Activated CD8-positive, alpha-beta T cell treated with anti-CD3 and anti-CD28 coated beads, Interleukin-2, amount 10 ng/mL, durations not matched to agents 7 days and 5 days (primary cell): Measurements from ENCODE around the gene GON7. TPM values are rescaled to one million over a fixed set of nuclear protein-coding genes. Genes with fewer than 3 reads are reported as not detected.
"Not testable (repeated sequence)": the region's sequence is repeated elsewhere in the genome, so short reads cannot be mapped to it uniquely, and the experiment has no call there.

Source experiments
- ATAC-seq: fragments of 150-1000 bp; cut with Tn5 transposase; one replicate; pipeline ENCODE4 v1.10.0; 2021; ENCODE audit warnings: moderate library complexity
- CTCF ChIA-PET: fragments of 350-600 bp; sonication (Branson Sonifier 250); formaldehyde crosslinking; loops from one replicate; lab custom pipeline; 2021; ENCODE audit warnings: antibody characterized with exemption; lab: Charles Lee
- POLR2A ChIA-PET: fragments of 350-600 bp; sonication (Branson Sonifier 250); formaldehyde crosslinking; loops from one replicate; lab custom pipeline; 2021; ENCODE audit warnings: antibody characterized with exemption; lab: Charles Lee
- DNase-seq: peaks from one replicate; pipeline ENCODE4 v3.0.0-alpha.2; 2020
- H3K27ac Mint-ChIP-seq: one replicate; pipeline ENCODE4 v1.8.0; 2021; ENCODE audit warnings: mild to moderate bottlenecking, mixed read lengths
- H3K27me3 Mint-ChIP-seq: one replicate; pipeline ENCODE4 v1.8.0; 2021; ENCODE audit warnings: low read depth, mixed read lengths
- H3K36me3 Mint-ChIP-seq: one replicate; pipeline ENCODE4 v1.8.0; 2021; ENCODE audit warnings: low read depth, mixed read lengths
- H3K4me1 Mint-ChIP-seq: one replicate; pipeline ENCODE4 v1.8.0; 2021; ENCODE audit warnings: low read depth, mixed read lengths
- H3K4me3 Mint-ChIP-seq: one replicate; pipeline ENCODE4 v1.8.0; 2021; ENCODE audit warnings: mild to moderate bottlenecking, mixed read lengths
- H3K9me3 Mint-ChIP-seq: one replicate; pipeline ENCODE4 v1.8.0; 2022; ENCODE audit warnings: mixed read lengths; ENCODE audit not compliant: insufficient read depth
- total RNA-seq, 2 experiments: library from RNA; stranded (reverse); gene quantifications; one replicate each; pipeline ENCODE4 v1.2.3, GENCODE V29; 2021

Gene GON7
- total RNA-seq, 2 experiments from 2014 or later = 21.5 to 24.6 TPM

GRCh38 chr14:93195316-93195999 is 11.4 kb downstream of the GON7 start:
- ATAC-seq (no peak), DNase-seq (no peak)
- H3K4me3 Mint-ChIP-seq = no peak overlapping the region
- H3K27ac Mint-ChIP-seq = no peak overlapping the region
- no peaks in the 10 kb centered on the region for H3K4me1 Mint-ChIP-seq
- no peaks in the 10 kb centered on the region for H3K27me3 Mint-ChIP-seq
- CTCF ChIA-PET = interaction anchor here (1.2 to 1.3 kb wide), 4 partner anchors 10 to 82 kb away, joined by 3 to 6 read pairs (median 4); partner anchors contain the start of genes GON7, LYSET, MOAP1 and UBR7
- no peaks in the 10 kb centered on the region for H3K9me3 Mint-ChIP-seq
- POLR2A ChIA-PET = interaction anchor here (0.6 to 1.8 kb wide), 4 partner anchors 10 to 152 kb away, joined by 3 to 10 read pairs (median 5); partner anchors contain the start of genes GON7, LYSET, MOAP1 and UBR7
- peaks cover 17% of the 10 kb centered on the region for H3K36me3 Mint-ChIP-seq

DNA sequence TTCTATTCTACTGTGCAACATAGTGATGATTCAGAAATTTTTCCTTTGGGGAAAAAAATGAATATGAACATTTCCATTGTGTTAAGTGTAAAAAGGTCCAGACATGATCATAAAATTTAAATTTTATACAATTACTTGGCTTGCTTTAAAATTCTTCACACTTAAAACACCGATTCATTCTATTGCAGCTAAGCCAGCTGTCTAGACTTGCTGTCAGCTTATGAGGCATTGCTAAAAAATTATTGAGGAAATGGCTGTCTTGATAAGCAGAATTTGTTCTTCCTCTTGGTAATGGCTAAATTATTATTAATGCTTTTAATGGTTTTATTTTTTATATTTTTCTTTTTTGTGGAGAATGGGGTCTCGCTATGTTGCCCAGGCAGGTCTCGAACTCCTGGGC is 19.9 kb downstream of the GON7 start:
- no peak for ATAC-seq
- H3K9me3 Mint-ChIP-seq = no peaks in the 10 kb centered on the region
- peak overlapping the region; percentile 65 for H3K4me3 Mint-ChIP-seq
- H3K27me3 Mint-ChIP-seq = no peaks in the 10 kb centered on the region
- no peak overlapping the region for H3K27ac Mint-ChIP-seq
- DNase-seq = no peak
- peaks cover 28% of the 10 kb centered on the region for H3K36me3 Mint-ChIP-seq
- ChIA-PET CTCF (interaction anchor here (0.9 to 2.1 kb wide), 5 partner anchors 9 to 55 kb away, joined by 3 to 7 read pairs (median 4); no protein-coding TSS in a partner anchor), POLR2A (interaction anchor here (2.0 kb wide), 1 partner anchor 19 kb away, joined by 18 read pairs; the partner anchor contains the start of genes GON7 and UBR7)
- H3K4me1 Mint-ChIP-seq = peaks cover 32% of the 10 kb centered on the region

DNA sequence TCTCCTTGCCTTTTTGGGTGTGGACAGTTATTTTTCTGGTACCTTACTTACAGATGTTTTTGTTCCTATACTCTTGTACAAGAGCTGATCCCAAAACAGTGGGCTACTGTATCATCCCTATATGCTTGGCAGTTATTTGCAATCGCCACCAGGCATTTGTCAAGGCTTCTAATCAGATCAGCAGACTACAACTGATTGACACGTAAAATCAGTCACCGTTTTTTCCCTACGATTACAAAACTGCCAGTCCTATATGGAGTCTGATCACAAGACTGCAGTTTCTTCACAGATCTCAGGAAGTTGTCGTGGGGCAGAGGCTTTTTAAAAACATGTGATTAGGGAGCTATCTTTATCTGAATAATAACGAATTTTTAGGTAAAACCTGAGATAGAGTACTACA is 20.4 kb downstream of the GON7 start:
- POLR2A ChIA-PET = interaction anchor here (2.0 kb wide), 1 partner anchor 20 kb away, joined by 18 read pairs; the partner anchor contains the start of genes GON7 and UBR7

GRCh38 chr14:93185349-93185720 is 21.5 kb downstream of the GON7 start:
- peak; percentile 5 for ATAC-seq

More for the DNA sequence above, 20.4 kb downstream of the GON7 start:
- DNase-seq (no peak), ATAC-seq (no peak)
- Mint-ChIP-seq H3K4me1 (peaks cover 34% of the 10 kb centered on the region), H3K36me3 (peaks cover 32% of the 10 kb centered on the region), H3K27me3 (no peaks in the 10 kb centered on the region), H3K4me3 (peak overlapping the region; percentile 65), H3K27ac (no peak overlapping the region), H3K9me3 (no peaks in the 10 kb centered on the region)
- CTCF ChIA-PET = interaction anchor here (0.6 to 2.1 kb wide), 5 partner anchors 8 to 1078 kb away, joined by 3 to 7 read pairs (median 4); no protein-coding TSS in a partner anchor

DNA sequence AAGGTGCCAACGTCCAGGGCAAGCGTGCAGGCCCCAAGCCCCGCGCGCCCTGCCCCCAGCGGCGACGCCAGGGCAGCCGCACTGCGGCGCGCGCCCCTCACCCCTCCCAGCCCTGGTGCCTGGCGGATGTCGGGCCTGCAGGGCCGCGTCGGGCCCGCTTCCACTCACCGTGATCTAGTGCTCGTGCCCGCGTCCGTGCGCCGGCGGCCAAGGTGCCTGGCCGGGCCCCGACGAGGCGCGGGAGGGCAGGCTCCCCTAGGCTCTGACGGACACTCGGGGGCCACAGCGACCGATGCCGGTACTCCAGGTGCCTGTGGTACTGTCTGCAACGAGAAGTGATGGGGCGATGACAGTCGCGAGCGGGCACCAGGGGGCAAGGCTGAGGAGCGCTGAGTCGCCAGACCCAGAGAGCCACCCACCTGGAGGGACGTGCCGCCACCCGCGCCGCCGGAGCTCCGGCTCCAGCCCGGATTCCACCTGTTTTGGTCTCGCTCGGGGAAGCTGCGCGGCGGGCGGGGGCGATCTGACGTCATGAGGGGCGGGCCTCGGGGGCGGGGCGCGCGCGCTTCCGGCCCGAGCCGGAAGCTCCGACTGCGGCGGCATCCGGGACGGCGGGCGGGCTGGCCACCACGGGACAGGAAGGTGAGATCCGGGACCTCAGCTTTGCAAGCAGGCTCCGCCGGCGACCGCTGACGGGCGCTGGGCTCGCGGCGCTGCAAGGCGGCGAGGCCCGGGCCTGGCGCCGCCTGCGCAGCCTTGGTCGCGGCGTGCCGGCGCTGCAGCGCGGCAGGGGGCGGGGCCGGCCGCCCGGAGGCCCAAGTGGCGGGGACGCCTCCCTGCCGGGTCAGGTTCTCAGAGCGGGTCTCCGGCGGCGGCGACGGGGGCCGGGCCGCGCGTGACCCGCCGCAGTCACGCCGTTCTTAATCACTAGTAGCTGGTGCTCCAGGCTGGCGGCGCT is 22.2 kb downstream of the GON7 start, which contains the start of the genes LYSET and MOAP1:
Gene LYSET (plus strand): TSS at position 927 of the 958 bp plus-strand sequence. CDS start 89 bp downstream, outside the sequence.
Gene MOAP1 (minus strand): TSS at position 507 of the 958 bp plus-strand sequence. CDS start 655 bp downstream, outside the sequence.
- ATAC-seq (peak; percentile 93), DNase-seq (peak; percentile 94)
- no peaks in the 10 kb centered on the region for H3K9me3 Mint-ChIP-seq
- H3K36me3 Mint-ChIP-seq = peaks cover 35% of the 10 kb centered on the region
- peak within 1 kb of the TSS; percentile 95 for H3K4me3 Mint-ChIP-seq
- H3K4me1 Mint-ChIP-seq = peaks cover 34% of the 10 kb centered on the region
- H3K27me3 Mint-ChIP-seq = no peaks in the 10 kb centered on the region
- ChIA-PET CTCF (interaction anchor here (0.8 to 3.1 kb wide), 10 partner anchors 10 to 233 kb away, joined by 3 to 40 read pairs (median 4); partner anchors contain the start of genes GON7 and UBR7), POLR2A (interaction anchor here (0.5 to 4.3 kb wide), 15 partner anchors 9 to 337 kb away, joined by 3 to 87 read pairs (median 4); partner anchors contain the start of genes GON7 and UBR7)
- peak within 1 kb of the TSS; percentile 92 for H3K27ac Mint-ChIP-seq

More at GRCh38 chr14:93185349-93185720, 21.5 kb downstream of the GON7 start:
- POLR2A ChIA-PET = interaction anchor here (0.7 to 4.3 kb wide), 12 partner anchors 8 to 338 kb away, joined by 3 to 87 read pairs (median 4); partner anchors contain the start of genes GON7 and UBR7
- peaks cover 34% of the 10 kb centered on the region for H3K4me1 Mint-ChIP-seq
- peak overlapping the region; percentile 92 for H3K27ac Mint-ChIP-seq
- no peaks in the 10 kb centered on the region for H3K27me3 Mint-ChIP-seq
- H3K36me3 Mint-ChIP-seq = peaks cover 35% of the 10 kb centered on the region
- CTCF ChIA-PET = interaction anchor here (1.0 to 3.1 kb wide), 8 partner anchors 9 to 233 kb away, joined by 3 to 40 read pairs (median 6); partner anchors contain the start of genes GON7 and UBR7
- H3K4me3 Mint-ChIP-seq = peak overlapping the region; percentile 95
- no peaks in the 10 kb centered on the region for H3K9me3 Mint-ChIP-seq
- DNase-seq = no peak

DNA sequence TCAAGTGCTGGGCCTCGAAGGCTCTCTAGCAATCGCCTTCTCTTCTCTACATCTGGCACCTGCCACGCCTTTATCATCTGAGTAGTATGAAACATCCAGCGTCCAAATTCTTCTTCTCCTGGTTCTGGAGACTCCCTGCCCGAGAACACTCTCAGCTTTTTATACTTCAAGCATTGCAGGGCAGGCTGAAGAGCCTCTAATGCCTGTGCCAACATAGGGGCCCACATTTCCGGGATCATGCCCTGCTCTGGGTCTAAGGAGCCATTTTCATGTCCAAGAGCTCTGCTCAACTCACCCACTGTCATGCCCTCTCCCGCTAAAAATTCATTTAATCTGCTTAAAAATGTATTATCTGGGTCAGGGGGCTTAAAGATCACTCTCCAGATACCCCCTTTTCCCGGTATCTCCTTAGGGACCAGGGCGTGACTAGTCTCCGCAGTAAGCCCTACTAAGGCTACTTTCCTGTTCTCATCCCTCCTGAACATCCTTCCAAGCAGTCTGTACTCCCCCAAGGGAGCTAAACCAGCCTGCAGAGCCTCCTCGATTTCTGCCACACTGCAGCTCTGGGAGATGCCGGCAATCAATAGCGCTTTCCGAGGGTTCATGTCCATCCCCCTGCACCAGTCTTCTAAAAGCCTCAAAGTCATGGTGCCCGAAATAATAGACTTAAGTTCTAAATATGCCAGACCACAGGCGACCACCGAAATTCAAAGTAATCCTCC is 23.1 kb downstream of the GON7 start:
- ATAC-seq (no peak), DNase-seq (no peak)
- Mint-ChIP-seq H3K4me3 (peak overlapping the region; percentile 92), H3K4me1 (peaks cover 34% of the 10 kb centered on the region), H3K27ac (peak overlapping the region; percentile 91), H3K9me3 (no peaks in the 10 kb centered on the region), H3K27me3 (no peaks in the 10 kb centered on the region), H3K36me3 (peaks cover 35% of the 10 kb centered on the region)
- ChIA-PET POLR2A (interaction anchor here (0.5 to 4.3 kb wide), 6 partner anchors 10 to 80 kb away, joined by 3 to 87 read pairs (median 8); partner anchors contain the start of genes GON7 and UBR7), CTCF (interaction anchor here (0.8 to 3.1 kb wide), 7 partner anchors 9 to 232 kb away, joined by 3 to 40 read pairs (median 4); partner anchors contain the start of genes GON7 and UBR7)

GRCh38 chr14:93175492-93175891 is 31.4 kb downstream of the GON7 start:
- no peaks in the 10 kb centered on the region for H3K36me3 Mint-ChIP-seq
- H3K27me3 Mint-ChIP-seq = peaks cover 2% of the 10 kb centered on the region
- no peak for DNase-seq
- no peak overlapping the region for H3K27ac Mint-ChIP-seq
- ChIA-PET POLR2A (no interaction called here), CTCF (interaction anchor here (1.1 to 3.7 kb wide), 5 partner anchors 9 to 326 kb away, joined by 4 to 16 read pairs (median 7); partner anchors contain the start of genes LYSET and MOAP1)
- no peak for ATAC-seq
- peaks cover 8% of the 10 kb centered on the region for H3K4me1 Mint-ChIP-seq
- no peak overlapping the region for H3K4me3 Mint-ChIP-seq
- no peaks in the 10 kb centered on the region for H3K9me3 Mint-ChIP-seq

GRCh38 chr14:93174731-93175130 is 32.1 kb downstream of the GON7 start:
- H3K9me3 Mint-ChIP-seq, H3K4me1 Mint-ChIP-seq, ATAC-seq, H3K27ac Mint-ChIP-seq, H3K4me3 Mint-ChIP-seq, H3K27me3 Mint-ChIP-seq, POLR2A ChIA-PET, DNase-seq, H3K36me3 Mint-ChIP-seq: not testable (repeated sequence)
- CTCF ChIA-PET = interaction anchor here (1.0 to 3.7 kb wide), 5 partner anchors 10 to 325 kb away, joined by 3 to 16 read pairs (median 7); partner anchors contain the start of genes LYSET and MOAP1

- DNase-seq = no peak
- H3K4me1 Mint-ChIP-seq = peaks cover 8% of the 10 kb centered on the region
- CTCF ChIA-PET = interaction anchor here (0.9 to 3.7 kb wide), 3 partner anchors 42 to 61 kb away, joined by 3 to 16 read pairs (median 5); no protein-coding TSS in a partner anchor
- peaks cover 2% of the 10 kb centered on the region for H3K27me3 Mint-ChIP-seq
- ATAC-seq = no peak
- no peaks in the 10 kb centered on the region for H3K36me3 Mint-ChIP-seq
- no peak overlapping the region for H3K27ac Mint-ChIP-seq
- no peaks in the 10 kb centered on the region for H3K9me3 Mint-ChIP-seq
- POLR2A ChIA-PET = interaction anchor here (1.7 kb wide), 1 partner anchor 26 kb away, joined by 3 read pairs; no protein-coding TSS in a partner anchor
- no peak overlapping the region for H3K4me3 Mint-ChIP-seq
Measured at GRCh38 chr14:93173943-93174395, 32.9 kb downstream of the GON7 start.

DNA sequence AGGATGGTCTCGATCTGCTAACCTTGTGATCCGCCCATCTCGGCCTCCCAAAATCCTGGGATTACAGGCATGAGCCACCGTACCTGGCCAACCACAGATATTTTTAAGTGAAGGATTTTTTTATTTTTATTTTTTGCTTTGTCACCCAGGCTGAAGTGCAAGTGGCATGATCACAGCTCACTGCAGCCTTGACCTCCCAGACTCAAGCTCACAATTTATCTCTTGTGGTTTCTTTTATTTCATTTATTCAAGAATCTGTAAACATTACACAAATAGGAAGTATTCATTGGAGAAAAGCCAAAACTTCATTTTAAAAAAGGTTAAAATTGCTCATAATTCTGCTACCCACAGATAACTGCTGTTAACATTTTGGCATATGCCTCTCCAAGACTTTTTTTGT is 35.5 kb downstream of the GON7 start:
- no peak for DNase-seq
- no peaks in the 10 kb centered on the region for H3K9me3 Mint-ChIP-seq
- no peaks in the 10 kb centered on the region for H3K36me3 Mint-ChIP-seq
- no peak for ATAC-seq
- H3K27me3 Mint-ChIP-seq = peaks cover 2% of the 10 kb centered on the region
- POLR2A ChIA-PET = no interaction called here
- no peaks in the 10 kb centered on the region for H3K4me1 Mint-ChIP-seq
- CTCF ChIA-PET = no interaction called here
- no peak overlapping the region for H3K27ac Mint-ChIP-seq
- no peak overlapping the region for H3K4me3 Mint-ChIP-seq
